GM18499 (cell line): Measurements from ENCODE around the gene TMEM248.
"Not testable (repeated sequence)": the region's sequence is repeated elsewhere in the genome, so short reads cannot be mapped to it uniquely, and the experiment has no call there.

Experiments used
- ATAC-seq: cut with Tn5 transposase; IDR thresholded peaks from one replicate; pipeline ENCODE4 v1.9.1; 2021; ENCODE audit warnings: moderate number of reproducible peaks; ENCODE audit not compliant: insufficient read depth, unreplicated experiment

The TMEM248 gene

DNA sequence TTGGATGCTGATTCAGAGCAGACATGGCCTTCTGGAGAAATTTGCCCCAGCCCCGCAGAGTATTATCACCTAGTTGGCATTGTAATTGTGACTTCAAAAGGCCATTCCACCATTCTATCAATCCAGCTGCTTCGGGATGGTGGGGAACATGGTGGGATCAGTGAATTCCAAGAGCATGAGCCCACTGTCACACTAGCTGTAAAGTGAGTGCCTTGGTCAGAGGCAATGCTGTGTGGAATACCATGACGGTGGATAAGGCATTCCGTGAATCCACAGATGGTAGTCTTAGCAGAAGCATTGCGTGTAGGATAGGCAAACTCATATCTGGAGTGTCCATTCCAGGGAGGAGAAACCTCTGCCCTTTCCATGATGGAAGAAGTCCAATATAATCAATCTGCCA lies 13.3 kb upstream of the TMEM248 start:
- no peak for ATAC-seq

DNA sequence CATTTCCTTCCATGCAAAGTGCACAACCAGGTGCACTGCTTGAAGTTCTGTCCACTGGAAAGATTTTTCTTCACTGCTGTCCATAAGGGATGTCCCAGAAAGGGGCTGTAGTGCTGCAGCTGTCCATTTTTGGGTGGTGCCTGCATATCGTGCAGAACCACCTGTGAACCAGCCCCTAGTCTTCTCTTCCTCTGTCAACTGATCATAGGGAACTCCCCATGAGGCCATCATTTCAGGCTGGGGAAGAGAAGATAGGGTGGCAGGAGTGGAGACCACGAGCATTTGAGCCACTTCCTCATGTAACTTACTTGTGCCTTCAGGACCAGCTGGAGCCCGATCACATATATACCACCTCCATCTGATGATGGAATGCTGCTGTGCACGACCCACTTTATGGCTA lies 12.4 kb upstream of the TMEM248 start:
- not testable (repeated sequence) for ATAC-seq

DNA sequence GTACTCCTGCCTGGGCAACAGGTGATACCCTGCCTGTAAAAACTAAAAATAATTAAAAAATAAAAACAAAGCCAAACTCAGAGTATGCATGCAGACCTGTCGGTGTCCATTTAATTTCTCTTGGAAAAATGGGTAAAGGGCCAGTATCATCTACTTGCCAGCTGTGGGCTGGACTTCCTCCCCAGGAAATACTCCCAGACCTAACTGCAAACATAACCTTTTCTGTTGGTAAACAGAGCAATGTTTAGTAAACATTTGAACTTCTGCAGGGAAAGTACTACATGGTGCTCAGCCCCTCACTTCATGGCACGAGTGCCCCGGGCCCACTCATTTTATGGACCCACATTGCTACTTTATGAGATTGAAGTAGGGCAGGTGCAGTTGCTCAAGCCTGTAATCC lies 10.2 kb upstream of the TMEM248 start:
- no peak for ATAC-seq

DNA sequence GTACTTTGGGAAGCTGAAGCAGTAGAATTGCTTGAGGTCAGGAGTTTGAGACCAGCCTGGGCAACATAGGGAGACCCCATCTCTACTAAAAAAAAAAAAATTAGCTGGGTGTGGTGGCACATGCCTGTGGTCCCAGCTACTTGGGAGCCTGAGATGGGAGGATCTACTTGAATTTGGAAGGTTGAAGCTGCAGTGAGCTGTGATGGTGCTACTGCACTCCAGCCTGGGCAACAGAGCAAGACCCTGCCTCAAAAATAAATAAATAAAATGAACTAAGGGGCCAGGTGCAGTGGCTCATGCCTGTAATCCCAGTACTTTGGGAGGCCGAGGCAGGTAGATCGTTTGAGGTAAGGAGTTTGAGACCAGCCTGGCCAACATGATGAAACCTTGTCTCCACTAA lies 9.8 kb upstream of the TMEM248 start:
- ATAC-seq = not testable (repeated sequence)

DNA sequence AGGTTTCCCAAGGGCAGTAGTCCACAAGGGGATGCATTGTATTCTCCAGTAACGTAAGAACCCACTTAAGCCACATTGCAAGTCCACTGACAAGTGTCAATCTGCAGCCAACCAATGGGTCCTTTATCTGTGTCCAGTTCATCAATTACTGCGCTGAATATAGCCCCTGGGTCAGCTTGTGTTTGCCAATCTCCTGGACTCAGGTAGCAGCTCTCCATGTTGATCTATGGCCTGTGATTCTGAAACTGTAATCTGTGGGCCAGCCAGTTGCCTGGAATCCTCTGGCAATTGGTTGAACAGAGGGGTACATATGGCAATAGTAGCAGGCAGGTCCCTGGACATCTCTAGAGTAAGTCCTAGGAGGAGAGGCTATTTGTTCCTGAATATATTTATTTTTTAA lies 8.8 kb upstream of the TMEM248 start:
- ATAC-seq = no peak

DNA sequence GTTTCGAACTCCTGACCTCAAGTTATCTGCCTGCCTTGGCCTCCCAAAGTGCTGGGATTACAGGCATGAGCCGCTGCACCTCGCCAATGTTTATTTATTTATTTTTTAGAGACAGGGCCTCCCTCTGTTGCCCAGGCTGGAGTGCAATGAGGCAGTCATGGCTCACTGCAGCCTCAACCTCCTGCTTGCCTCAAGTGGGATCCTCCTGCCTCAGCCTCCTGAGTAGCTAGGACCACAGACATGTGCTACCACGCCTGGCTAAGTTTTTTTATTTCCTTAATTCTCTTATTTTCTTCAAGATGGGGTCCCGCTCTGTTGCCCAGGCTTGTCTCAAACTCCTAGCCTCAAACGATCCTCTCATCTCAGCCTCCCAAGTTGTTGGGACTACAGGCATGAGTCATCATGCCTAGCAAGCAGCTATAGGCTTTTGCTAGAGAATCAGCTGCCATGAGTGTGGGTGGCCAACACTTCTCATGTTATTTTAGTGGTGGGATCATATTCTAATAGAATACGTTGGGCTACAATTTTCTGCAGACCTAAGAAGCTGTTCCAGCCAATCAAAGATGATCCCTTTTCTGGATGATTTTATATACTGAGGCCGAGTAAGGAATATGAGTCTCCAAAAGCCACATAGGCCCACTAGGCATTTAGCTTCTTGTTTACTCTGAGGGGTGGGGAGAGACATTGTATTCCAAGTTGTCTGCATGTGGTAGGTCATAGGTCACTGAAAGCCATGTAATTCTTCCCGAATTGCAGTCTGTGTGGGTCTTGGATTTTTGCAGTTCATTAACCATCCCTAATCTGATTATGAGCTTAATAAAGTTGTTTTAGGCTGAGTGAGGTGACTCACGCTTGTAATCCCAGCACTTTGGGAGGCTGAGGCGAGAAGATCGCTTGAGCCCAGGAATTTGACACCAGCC lies 7.6 kb upstream of the TMEM248 start:
- no peak for ATAC-seq

DNA sequence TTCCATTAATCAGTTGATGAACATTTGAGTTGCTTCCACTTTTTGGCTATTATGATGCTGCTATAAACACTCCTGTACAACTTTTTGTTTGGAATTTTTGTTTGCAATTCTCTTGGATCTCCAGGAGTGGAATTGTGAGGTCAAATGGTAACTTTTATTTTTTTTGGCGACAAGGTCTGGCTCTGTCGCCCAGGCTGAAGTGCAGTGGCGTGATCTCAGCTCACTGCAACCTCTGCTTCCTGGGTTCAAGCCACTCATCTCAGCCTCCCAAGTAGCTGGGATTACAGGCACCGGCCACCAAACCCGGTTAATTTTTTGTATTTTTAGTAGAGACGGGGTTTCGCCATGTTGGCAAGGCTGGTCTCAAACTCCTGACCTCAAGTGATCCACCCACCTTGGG lies 3.1 kb upstream of the TMEM248 start:
- not testable (repeated sequence) for ATAC-seq

DNA sequence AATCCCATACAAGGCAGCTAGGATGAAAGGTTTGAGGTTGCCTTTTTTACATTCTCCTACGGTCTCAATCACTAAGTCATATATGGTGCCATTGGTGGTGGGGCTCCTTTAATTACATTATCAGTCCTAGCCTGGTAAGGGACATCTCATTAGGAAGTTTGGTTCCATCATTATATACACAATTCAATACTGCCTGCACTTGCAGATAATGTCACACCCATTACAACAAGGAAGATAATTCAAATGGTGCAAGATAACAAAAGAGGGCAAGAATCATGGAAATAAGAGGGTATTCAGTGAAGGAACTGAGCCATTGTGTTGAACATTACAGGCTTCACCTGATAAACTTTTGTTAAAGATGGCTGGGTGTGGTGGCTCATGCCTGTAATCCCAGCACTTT lies 1.7 kb upstream of the TMEM248 start:
- ATAC-seq = no peak

DNA sequence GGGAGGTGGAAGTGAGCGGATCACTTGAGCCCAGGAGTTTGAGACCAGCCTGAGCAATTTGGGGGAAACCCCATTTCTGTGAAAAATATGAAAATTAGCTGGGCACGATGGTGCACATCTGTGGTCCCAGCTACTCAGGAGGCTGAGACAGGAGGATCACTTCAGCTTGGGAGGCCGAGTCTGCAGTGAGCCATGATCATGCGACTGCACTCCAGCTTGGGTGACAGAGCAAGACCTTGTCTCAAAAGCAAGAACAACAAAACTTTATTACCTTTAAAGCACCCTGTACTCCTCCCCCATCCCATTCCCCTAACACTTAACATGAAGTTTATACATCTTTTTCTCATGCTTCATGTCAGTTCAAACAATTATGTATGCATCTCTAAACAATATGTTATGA lies 1.3 kb upstream of the TMEM248 start:
- no peak for ATAC-seq

DNA sequence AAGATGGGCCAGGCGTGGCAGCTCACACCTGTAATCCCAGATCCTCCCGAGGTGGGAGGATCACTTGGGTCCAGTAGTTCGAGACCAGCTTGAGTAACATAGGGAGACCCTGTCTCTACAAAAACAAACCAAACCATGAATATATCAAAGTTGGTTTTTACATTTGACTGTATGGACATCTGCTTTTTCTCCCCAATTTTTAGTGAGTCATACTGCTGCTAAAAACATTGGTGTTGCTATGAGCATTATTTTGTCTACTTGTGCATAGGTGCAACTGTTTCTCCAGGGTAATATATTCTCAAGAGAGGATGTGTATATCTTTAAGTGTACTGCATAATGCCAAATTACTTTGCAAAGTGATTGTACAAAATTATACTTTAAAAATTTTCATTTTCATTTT lies 769 bp upstream of the TMEM248 start:
- ATAC-seq = no peak

DNA sequence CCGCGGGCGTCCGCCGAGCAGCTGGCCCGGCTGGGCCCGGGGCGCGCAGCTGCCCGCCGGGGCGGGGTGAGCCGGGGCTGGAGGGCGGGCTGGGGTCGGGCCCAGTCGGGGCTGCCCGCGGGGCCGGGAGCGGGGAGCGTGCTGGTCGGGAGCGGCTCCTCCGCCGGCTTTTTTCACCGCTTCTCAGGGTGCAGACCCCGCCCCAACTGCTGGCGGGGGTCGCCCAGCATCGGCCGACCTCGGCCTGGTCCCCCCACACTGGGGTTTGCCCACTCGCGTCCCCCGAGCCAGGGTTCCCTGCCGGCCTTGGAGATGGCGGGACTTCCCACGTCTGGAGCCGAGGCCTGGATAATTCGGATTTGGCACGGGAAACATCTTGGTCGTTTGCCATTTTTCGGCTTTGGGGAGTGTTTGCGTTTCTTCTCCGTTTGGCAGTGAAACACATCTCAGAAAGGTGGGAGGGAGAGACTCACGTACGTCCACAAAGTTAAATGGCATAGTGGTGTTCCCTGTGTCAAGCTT lies 432 bp downstream of the TMEM248 start:
- no peak for ATAC-seq

DNA sequence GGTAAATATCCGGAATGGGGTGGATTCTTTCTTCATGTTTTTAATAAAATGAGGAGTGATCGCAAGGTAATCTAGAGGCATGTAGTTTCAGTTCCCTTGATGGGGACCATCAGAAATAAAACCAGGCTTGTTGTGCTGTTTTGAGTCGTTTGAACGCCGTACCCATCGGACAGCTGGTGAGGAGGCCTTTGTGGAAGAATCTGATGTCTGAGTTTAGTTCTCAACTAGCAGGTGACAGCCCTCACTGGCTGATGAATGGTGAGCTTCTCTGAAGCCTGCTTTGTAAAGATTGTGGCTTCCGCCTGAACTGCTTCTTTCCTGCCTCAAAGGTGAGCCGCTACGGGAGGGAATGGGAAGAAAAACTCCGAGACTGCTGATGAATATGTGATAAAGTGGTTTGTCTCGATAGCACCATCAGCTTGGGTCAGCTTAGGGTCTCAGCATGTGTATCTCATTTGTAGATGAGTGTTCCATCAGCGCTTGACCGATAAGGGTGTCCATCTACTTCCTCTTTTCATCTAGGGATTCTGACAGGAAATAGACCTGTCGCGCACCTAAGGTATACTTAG lies 977 bp downstream of the TMEM248 start:
- ATAC-seq = no peak

DNA sequence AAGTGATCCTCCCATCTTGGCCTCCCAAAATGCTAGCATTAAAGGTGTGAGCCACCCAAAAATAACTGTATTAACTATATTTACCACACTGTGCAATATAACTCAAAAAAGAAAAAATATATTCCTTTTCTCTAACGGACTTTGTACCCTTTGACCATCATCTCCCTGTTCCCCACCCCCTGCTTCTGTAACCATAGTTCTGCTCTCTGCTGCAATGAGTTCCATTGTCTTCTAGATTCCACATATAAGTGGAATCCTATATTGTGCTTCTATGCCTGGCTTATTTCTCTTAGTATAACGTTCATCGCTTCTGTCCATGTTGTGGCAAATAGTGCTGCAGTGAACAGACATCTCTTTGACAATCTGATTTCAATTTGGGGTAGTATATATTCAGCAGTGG lies 4.2 kb downstream of the TMEM248 start:
- no peak for ATAC-seq

DNA sequence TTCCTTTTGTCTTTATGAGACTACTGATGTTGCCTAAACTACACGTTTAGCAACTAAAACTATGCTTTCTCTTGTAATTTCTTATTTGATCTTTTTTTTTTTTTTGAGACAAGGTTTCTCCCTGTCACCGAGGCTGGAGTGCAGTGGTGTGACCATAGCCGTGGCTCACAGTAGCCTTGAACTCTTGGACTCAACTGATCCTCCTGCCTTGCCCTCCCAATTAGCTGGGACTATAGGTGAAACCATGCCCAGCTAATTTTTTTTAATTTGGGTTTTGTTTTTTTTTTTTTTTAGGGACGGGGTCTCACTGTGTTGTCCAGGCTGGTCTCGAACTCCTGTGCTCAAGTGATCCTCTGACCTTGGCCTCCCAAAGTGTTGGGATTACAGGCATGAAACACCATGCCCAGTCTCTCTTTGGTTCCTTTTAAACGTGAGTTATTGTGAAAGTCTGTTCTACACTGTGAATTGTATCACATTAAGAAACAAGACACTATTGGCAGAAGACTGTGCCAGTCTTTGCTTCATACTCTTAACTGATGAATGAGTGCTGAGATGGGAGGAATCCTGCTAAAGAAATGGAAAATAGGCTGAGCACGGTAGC lies 6.4 kb downstream of the TMEM248 start:
- no peak for ATAC-seq

DNA sequence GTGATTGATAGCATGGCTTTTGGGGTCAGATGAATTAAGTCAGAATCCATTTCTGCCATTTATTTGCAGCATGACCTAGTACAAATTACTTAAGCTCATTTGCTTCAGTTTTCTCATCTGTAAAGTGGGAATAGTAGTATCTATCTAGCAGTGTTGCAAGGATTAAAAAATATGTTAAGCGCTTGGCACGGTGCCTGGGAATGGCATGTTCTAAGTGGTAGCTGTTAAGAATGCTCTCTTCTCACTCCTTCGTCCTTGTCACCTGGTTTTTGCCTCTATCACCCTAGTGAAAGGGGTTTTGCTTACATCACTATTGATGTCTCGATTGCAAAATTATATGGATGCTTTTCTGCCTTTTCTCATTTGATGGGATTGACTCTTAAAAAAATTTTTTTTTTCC lies 7.4 kb downstream of the TMEM248 start:
- no peak for ATAC-seq

DNA sequence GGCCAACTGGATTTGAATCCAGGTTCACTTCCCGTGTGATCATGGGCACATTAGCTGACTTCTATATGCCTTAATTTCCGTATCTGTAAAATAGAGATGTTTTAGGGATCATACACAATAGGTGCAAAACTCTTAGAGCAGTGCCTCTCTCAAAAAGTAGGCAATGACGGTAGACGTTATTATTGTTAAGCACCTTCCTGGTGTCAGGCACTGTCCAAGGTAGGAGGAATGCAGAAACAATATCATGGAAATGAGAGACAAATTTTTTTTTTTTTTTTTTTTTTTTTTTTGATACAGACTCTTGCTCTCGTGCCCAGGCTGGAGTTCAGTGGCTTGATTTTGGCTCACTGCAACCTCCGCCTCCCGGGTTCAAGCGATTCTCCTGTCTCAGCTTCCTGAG lies 8.1 kb downstream of the TMEM248 start:
- ATAC-seq = no peak

DNA sequence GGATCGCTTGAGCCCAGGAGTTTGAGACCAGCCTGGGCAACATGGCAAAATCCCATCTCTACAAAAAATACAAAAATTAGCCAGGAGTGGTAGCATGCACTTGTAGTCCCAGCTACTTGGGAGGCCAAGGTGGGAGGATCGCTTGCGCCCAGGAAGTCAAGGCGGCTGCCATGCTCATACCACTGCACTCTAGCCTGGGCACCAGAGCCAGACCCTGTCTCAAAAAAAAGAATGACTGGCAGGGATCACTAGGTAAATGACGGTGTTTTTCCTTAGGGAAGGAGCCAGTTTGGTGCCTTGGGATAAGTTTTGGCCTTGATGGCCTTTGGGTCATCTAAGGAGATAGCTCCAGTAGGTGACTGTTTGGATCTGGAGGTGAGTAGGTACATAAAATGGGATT lies 8.9 kb downstream of the TMEM248 start:
- ATAC-seq = no peak

DNA sequence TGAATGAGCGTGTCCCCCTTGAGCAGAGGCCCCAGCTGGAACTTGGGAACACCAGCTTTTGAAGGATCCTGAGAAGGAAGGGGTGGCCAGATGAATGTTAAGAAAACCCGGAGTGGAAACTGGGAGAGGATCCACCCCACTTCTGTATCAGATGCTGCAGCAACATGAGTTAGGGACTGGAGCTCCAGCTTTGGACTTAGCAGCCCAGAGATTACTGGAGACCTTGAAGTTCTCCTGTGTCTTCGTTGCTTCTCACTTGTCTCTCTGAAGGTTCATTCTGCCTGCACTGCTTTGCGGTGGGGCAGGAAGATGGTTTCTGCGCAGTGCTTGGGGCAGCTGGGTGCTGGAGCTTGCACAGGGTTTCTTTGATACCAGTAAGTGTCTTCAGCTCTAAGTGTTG lies 9.3 kb downstream of the TMEM248 start:
- no peak for ATAC-seq

DNA sequence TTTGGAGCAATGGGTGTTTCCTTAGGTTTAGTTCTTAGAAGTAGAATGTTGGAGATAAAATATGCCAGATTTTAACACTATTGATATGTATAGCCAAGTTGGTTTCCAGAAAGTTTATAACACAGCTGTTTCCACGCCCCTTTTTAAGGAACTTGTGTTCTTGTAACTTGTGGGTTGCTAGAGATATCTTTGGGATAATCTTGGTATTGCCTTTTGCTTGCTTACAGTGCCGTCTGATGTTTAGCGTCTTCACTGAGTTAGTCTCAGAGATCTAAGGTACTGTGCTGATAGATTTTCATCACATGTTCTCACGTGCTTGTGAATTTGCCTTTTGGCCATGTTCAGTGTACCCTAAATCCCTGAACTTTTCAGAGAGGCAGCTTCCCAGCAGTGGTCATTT lies 12.4 kb downstream of the TMEM248 start:
- ATAC-seq = no peak

DNA sequence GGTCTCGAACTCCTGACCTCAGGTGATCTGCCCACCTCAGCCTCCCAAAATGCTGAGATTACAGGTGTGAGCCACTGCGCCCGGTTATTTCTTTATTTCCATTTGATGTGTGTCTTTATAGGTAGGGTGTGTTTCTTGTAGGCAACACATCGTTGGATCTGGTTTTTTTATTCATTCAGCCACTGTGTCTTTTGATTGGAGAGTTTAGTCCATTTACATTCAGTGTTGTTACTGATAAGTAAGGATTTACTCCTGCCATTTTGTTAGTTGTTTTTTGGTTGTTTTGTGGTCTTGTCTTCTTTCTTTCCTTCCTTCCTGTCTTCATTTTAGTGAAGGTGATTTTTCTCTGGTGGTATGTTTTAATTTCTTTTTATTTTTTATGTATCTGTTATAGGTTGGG lies 16.9 kb downstream of the TMEM248 start:
- no peak for ATAC-seq

DNA sequence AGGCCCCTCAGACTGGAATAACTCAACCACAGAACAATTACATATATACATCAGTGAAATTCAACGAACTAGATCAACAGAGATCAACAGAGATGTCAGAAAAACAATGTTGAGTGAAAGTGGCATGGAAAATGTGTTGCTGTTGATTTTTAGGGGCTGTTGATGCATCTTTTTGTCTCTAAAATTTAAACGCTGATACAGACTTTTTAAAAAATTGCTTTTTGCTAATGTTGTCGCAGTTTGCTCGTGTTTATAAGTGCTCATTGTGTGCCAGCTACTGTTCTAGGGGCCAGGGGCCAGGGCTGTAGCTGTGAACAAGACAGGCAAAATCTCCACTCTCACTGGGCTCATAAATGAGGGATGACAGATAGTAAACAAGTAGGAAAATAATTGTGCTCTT lies 18.3 kb downstream of the TMEM248 start:
- ATAC-seq = no peak
